ENCODE results near the gene CFAP73.
A peak's percentile ranks its signal among the peaks of the same experiment; 100 is the strongest.
"Not testable (repeated sequence)": the region's sequence is repeated elsewhere in the genome, so short reads cannot be mapped to it uniquely, and the experiment has no call there.

Gene CFAP73

GRCh38 chr12:113196582-113196981, 47.1 kb downstream of the CFAP73 start:
- DNase-seq, result no peak

- peak; percentile 30 for DNase-seq
Measured at GRCh38 chr12:113196990-113197389, 47.5 kb downstream of the CFAP73 start.

- no peak for DNase-seq
Measured at GRCh38 chr12:113197518-113198077, 48.1 kb downstream of the CFAP73 start.

- DNase-seq, result no peak
Measured at GRCh38 chr12:113198296-113198695, 48.8 kb downstream of the CFAP73 start.

GRCh38 chr12:113200021-113200797, 50.7 kb downstream of the CFAP73 start:
- DNase-seq, result no peak

GRCh38 chr12:113201187-113202177, 52.0 kb downstream of the CFAP73 start:
- DNase-seq, result no peak

GRCh38 chr12:113202300-113203075, 53.0 kb downstream of the CFAP73 start:
- DNase-seq, result no peak

GRCh38 chr12:113203852-113204760, 54.6 kb downstream of the CFAP73 start:
- no peak for DNase-seq

GRCh38 chr12:113204804-113205203, 55.3 kb downstream of the CFAP73 start:
- DNase-seq, result no peak

- not testable (repeated sequence) for DNase-seq
Measured at GRCh38 chr12:113206802-113207201, 57.3 kb downstream of the CFAP73 start.

GRCh38 chr12:113207613-113208040, 58.1 kb downstream of the CFAP73 start:
- DNase-seq, result no peak

GRCh38 chr12:113208041-113208934, 58.8 kb downstream of the CFAP73 start:
- DNase-seq, result peak; percentile 41

Data from effector CD4-positive, alpha-beta T cell (primary cell).